ENCODE results near the gene VSIG1.

DNA sequence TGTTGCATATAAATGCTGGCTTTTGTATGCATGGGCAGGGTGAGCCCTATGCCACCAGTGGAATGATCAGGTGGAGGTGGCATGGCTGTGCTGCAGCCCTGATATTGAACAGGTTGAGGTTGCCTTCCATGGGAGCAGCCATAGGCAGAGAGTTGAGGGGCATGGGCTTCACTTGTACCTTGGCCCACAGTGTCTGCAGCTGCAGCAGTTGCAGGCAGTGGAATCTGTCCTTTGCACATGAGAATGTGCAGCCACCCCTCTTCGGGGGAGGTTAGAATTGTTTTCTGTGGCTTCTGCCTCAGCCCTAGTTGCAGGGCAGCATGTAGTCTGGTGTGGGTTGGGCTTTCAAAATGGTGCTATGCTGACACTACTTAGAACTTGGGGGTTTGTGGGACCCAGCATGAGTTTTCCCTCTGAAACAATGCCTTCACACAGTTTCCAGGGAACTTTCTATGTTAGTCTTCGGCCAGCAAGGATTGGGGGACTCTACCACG is 25.4 kb upstream of the VSIG1 start:
- TF ChIP-seq CREB1 (IDR thresholded peaks at IDR 0.05) (no peak), POLR2A (IDR thresholded peaks at IDR 0.05; ENCODE audit: control extremely low read depth in 1 of 2, low read depth in 2 of 2, low read length in 2 of 2) (no peak), RFX5 (IDR thresholded peaks at IDR 0.05; ENCODE audit: borderline replicate concordance, low read depth, low read length) (no peak), POLR2AphosphoS5 (IDR thresholded peaks at IDR 0.05; ENCODE audit: low read depth, low read length) (no peak), JUN (IDR thresholded peaks at IDR 0.05; ENCODE audit: low read depth, low read length) (no peak), CEBPB (IDR thresholded peaks at IDR 0.05; ENCODE audit: low read depth, low read length) (no peak), ATF2 (IDR thresholded peaks at IDR 0.05; ENCODE audit: low read length) (no peak), SUZ12 (IDR thresholded peaks at IDR 0.05; ENCODE audit: low read length) (no peak)
- TF ChIP-seq, protein P1, sequence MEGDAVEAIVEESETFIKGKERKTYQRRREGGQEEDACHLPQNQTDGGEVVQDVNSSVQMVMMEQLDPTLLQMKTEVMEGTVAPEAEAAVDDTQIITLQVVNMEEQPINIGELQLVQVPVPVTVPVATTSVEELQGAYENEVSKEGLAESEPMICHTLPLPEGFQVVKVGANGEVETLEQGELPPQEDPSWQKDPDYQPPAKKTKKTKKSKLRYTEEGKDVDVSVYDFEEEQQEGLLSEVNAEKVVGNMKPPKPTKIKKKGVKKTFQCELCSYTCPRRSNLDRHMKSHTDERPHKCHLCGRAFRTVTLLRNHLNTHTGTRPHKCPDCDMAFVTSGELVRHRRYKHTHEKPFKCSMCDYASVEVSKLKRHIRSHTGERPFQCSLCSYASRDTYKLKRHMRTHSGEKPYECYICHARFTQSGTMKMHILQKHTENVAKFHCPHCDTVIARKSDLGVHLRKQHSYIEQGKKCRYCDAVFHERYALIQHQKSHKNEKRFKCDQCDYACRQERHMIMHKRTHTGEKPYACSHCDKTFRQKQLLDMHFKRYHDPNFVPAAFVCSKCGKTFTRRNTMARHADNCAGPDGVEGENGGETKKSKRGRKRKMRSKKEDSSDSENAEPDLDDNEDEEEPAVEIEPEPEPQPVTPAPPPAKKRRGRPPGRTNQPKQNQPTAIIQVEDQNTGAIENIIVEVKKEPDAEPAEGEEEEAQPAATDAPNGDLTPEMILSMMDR (IDR thresholded peaks at IDR 0.05; ENCODE audit: control extremely low read depth in 1 of 3, insufficient read depth in 1 of 3, low read depth in 1 of 3, low read length in 3 of 3): no peak
- TF ChIP-seq, protein P2, sequence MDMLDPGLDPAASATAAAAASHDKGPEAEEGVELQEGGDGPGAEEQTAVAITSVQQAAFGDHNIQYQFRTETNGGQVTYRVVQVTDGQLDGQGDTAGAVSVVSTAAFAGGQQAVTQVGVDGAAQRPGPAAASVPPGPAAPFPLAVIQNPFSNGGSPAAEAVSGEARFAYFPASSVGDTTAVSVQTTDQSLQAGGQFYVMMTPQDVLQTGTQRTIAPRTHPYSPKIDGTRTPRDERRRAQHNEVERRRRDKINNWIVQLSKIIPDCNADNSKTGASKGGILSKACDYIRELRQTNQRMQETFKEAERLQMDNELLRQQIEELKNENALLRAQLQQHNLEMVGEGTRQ (IDR thresholded peaks at IDR 0.05; ENCODE audit: low read length): no peak
